ENCODE measurements around the gene WNK2.

WNK2 gene

DNA sequence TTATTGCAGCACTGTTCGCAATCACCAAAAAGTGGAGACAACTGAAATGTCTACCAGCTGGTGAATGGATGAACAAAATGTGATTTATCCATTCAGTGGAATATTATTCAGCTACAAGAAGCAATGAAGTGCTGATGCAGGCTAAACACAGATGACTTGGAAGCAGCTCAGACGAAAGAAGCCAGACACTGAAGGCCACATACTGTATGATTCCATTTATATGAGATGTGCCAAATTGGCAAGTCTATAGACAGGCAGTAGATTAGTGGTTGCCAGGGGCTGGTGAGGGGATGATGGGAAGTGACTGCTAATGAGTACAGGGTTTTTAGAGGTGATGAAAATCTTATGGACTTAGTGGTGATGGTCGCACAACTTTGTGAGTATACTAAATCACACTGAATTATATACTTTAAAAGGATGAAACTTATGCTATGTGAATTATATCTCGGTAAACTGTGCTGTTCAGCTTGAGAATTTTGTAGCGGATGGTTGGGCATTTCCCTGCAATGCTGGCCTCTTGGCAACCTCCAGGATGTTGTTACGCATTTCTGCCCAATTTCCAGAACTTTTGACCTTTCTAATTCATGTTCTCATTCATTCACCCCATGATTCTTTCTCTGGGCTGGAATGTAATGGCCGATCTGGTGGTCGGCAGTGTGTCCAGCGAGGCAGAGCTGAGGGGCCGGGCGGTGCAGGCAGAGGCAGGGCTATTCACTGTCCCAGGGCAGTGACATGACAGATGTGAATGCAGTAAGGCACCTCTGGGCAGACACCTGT lies 22.0 kb upstream of the WNK2 start:
- peak in 1 of 14 donors; percentile 72 for DNase-seq

- DNase-seq: no peak
Measured at GRCh38 chr9:93164085-93164484, 19.9 kb upstream of the WNK2 start.

DNA sequence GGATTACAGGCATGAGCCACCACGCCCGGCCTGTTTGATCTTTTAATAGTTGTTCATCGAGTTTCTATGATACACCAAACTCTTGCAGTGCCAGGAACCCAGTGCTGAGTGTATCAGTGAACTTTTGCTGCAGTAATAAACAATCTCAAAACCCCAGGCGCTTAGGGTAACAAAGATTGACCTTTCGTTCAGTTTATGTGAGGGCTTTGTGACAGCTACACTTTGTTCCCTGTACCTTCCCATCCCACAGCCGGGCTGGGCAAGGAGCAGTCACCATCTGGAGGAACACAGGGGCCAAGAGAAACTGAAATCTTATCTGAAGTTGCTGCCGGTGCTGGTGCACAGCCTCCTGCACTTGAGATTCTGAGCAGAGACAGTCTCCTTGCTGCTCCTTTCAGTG lies 17.2 kb upstream of the WNK2 start:
- DNase-seq: no peak

- no peak for DNase-seq
Measured at GRCh38 chr9:93167185-93167584, 16.8 kb upstream of the WNK2 start.

GRCh38 chr9:93167838-93168237 lies 16.1 kb upstream of the WNK2 start:
- DNase-seq: no peak

GRCh38 chr9:93168581-93168980 lies 15.4 kb upstream of the WNK2 start:
- DNase-seq: no peak

GRCh38 chr9:93169444-93169843 lies 14.5 kb upstream of the WNK2 start:
- DNase-seq: no peak

DNA sequence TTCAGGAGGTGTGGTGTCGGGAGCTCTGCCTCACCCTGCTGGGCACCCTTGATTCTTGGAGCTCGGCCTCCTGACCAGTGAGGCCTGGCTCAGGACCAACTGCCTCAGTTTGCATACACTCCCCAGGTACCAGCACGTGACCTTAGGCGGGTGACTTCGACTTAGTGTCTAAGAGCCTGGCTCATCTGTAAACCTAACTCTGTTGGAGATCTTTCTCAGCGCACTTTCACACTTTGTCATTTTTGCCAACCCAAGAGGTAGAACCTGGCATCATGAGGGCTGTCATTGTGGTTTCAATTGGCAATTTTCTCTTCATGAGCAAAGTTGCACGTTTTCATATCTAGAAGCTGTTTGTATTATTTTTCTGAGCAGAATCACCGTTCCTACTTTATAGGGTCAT lies 13.4 kb upstream of the WNK2 start:
- no peak for DNase-seq

DNA sequence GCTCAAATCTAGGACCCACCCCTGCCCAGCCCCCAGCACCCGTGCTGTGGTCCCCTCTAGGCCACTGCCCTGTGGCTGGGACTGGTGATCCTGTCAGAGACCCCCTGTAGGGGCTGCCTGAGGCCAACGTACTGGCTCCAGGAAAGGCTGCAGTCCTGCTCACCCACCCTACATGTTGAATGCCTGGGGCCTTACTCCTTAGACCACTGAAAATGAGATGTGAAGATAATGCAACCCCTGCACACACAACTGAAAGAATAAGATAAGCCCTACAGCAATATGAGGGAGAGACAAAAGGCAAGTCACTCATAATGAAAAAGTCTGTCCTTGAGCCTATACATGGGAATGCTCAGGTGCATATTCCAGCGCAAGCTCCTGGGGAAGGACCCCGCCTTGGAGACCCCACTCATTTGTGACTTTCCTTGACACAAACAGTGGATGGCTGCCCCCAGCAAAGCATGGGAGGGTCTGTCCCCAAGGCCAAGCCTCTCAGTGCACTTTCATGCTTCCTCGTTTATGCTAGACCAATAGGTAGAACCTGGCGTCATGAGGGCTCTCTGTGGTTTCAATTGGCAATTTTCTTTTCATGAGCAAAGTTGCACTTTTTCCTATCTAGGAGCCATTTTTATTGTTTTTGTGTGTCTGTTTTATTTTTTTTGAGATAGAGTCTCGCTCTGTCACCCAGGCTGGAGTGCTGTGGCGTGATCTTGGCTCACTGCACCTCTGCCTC lies 12.5 kb upstream of the WNK2 start:
- no peak for DNase-seq

DNA sequence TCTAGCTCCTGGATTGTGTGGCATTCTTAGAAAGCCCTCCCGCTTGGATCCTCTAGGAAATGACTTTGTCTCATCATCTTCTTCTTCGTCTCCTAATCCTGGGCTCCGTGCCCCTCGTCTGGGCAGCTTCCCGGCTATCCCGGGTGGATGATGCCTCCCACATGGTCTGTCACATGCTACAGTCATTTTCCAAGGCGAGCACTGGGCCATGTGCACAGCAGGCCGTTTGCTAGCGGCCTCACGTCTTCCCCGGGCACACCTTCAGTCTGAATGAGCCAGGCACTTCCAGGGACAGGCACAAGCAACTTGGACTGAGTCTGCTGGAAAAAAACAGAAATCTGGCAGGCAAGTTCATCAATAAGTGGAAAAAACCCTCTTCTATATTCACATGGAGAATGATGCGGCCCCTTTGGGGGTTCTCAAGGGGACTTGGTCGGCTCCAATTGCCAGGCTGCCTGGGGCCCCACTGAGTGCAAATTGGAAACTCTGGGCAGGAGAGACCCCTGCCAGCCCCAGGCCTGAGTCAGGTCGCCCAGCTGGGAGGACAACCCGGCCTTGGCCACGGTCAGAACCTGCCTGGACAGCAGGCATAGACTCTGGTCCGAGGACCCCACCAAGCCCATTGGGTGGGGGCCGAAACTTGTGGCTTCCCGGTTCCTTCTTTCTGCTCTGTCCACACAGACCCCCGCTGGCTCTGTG lies 11.1 kb upstream of the WNK2 start:
- DNase-seq: peak in 8 of 14 donors; percentile 21 to 54 (median 37)

DNA sequence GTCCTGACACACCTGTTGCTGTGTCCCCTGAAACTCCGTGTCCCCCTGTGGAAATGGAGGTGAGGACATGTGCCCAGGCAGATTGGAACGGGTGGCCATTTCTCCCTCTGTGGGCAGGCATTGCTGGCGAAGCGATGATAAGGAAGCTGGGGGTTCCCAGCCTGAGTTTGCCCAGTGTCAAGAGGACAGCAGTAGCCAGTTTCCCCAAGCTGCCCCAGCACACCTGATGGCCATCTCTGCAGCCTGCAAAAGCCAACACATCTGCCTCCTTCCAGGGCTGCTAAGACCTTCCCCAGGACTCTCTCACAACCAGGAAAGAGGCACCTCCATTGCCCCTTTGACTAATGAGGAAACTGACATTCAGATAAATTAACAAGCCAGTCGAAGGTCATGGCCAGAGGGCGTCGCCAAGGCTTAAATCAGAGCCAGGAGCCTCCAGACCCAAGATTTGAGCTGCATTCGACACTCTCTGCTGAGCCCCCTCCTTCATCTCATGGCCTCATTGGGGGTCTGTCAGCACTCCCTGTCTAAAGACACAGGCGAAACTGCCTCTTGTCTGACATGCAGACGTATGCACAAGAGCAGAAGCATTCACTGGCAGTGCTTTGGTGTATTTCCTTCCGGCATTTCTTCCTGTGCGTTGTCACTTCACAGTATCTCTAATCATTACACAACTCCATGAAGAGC lies 10.4 kb upstream of the WNK2 start:
- DNase-seq: no peak

DNA sequence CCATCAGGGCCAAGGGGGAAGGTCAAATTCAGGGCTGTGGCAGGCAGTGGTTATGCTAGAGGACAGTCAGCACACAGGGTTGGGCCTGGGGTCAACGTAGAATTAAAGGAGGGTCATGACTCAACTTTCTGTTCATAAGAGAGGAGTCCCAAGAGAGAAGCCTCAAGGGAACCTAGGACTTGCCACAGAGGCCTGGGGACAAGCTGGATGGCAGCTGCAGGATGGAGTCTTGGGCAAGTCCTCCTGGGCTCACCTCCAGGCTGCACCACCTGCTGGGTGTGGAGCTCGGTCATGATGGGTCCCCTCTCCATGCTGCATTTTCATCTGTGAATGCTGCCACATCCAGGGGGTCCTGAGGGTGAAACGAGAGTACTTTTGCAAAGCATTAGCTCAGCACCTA lies 9.0 kb upstream of the WNK2 start:
- no peak for DNase-seq

DNA sequence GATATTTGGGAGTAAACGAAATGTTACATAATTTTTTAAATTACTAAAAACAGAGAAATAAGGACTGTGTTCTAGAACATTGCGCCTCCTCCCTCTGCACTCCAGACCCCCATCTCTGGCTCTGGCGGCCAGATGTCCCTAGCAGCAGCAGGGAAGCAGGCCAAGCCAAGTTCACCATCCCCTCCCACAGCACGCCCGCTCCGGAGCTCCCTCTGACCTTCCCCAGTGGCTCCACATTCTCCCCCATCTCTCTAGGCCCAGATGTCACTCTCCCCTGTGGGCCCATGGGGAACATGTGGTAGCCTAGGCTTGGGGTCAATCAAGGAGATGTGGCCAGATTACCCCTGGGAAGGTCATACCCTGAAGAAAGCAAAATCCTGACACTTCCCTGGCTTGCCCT lies 6.3 kb upstream of the WNK2 start:
- no peak for DNase-seq

DNA sequence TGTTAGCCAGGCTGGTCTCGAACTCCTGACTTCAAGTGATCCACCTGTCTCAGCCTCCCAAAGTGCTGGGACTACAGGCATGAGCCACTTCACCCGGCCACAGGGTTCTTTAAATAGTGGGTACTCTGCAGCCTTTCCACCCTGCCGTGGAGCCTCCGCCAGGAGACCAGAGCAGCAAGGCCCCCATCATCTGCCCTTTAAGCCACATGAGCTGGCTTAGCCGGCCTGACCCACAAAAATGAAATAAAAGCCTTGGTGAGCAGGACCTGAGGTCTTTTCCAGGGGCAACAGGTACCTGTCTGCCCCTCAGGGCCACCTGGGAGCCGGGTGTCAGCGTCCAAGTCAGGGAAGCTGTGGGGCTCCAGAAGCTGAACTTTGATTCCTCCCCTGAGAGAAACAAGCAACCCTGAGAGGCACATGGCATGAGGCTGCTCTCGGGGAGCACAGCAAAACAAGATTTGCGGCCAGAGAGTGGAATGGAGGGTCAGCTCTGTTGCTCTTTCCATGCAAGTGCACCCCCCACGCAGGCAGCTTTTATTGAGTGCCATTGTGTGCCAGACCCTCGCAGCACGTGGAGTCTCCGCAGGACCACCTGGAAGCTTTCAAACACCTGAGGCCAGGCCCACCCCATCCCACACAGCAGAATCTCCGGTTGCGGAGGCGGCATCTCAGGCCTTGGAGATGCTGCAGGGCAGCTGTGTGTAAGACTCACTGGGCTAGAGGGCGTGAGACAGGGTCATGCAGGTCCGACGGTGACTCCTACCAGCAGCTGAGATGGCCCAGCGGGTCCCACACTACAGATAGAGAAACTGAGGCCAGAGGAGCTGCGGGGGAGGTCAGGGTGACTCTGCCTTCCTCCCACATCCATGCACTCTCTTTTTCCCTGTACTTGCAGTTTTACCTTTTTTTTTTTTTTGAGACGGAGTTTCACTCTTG lies 4.8 kb upstream of the WNK2 start:
- no peak for DNase-seq

DNA sequence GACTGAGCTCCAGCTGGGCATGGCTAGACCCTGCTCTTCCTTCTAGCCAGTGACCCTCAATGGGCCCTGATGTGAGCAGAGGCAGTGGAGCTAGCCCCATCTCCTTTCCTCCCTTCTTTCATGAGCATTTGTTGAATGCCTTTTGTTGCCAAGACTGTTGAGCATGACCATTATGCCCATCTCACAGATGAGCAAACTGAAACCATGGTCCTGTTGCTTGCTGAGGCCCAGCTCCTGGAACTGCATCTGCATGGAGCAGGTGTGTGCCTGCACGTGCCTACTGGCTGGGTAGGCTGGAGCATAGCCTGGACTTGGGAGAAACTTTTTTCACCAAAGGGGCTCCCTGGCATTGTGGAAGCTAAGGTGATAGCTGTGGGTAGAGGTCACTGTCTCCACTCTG lies 3.0 kb upstream of the WNK2 start:
- DNase-seq: no peak

DNA sequence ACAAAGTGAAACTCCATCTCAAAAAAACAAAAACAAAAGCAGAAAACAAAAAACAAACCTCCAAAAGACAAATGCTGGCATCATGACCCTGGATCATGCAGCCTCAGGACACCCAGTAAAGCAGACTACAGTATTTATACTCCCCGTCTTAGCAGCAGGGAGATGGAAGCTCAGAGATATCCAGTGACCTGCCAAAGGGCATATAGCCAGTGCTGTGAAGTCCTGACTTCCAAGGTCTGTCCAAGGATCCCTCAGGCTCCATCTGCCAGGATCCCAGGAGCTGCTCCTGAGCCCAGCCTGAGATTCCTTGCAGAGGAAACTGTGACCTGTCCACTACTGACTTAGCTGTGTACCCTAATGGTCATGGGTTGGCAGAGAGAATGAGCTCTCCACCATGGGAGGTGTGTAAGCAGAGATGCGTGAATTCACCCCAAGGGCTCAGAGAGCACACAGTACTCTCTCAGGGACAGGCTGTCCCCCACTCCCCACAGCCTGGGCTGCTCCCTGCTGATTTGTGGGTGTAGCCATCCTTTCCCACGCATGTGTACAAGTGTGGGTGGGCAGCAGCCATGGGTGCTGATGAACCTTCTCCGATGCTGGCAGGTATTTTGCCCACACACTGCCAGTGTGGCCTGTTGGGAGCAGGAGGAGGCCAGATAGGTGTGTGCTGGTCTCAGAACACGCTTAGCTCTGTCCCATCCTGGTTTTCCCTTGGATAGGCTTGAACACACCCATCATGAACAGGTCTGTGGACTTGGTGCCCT lies 2.1 kb upstream of the WNK2 start:
- DNase-seq: peak in 1 of 14 donors; percentile 49

DNA sequence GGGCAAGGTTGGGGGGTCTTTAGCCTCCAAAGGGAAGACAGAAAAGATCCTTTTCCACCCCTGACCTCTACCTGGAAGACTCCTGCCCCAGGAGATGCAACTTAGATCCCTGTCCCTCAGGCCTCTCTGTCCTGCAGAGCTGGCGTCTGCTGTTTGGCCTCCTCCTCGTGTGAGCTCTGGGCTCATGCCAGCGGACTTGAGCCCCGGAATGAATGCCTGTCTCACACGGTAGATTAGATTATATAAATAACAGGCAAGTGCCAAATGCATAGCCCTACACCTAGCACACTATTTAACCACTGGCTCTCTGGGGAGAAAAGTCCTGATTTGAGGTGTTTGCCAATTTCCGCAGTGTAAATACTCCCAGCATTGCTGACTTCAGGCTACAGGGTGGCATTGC lies 1.4 kb upstream of the WNK2 start:
- peak in 1 of 14 donors; percentile 23 for DNase-seq

GRCh38 chr9:93183131-93183662 lies 742 bp upstream of the WNK2 start:
- no peak for DNase-seq

DNA sequence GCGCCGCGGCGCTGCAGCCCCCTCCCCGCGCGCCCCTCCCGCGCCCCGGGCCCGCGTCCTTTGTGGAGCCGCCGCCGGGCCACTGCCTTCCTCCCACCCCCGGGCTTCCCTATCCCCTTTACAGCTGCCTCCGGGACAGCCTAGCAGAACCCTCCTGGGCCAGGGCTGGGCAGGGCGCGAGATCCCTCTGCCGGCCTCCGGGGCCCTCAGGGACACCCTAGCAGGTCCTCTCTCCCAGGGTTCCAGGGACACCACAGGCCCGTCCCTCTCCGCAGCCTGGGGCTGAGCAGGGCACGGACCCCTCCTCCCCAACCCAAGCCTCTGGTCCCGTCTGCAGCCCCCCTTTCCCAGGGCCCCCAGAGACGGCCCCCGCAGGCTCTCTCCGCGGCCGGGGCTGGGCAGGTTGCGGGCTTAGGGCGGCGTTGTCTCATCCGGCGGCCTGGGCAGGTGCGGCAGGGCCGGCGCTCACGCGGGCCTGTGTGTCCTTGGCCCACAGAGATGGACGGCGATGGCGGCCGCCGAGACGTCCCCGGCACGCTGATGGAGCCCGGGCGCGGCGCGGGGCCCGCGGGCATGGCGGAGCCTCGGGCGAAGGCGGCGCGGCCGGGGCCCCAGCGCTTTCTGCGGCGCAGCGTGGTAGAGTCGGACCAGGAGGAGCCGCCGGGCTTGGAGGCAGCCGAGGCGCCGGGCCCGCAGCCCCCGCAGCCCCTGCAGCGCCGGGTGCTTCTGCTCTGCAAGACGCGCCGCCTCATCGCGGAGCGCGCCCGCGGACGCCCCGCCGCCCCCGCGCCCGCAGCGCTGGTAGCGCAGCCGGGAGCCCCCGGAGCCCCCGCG lies 710 bp downstream of the WNK2 start:
- peak in 1 of 14 donors; percentile 49 for DNase-seq

Measured in C1 segment of cervical spinal cord (tissue), 14 donors.